Esophagus muscularis mucosa (tissue), 4 donors: Measurements from ENCODE around the gene HNRNPL. TPM values are rescaled to one million over a fixed set of nuclear protein-coding genes. Genes with fewer than 3 reads are reported as not detected.
"Not testable (repeated sequence)": the region's sequence is repeated elsewhere in the genome, so short reads cannot be mapped to it uniquely, and the experiment has no call there.

Source experiments
- DNase-seq: peaks from one replicate; pipeline ENCODE4 v3.0.0-alpha.2; 2017; ENCODE audit errors: extremely low spot score
- H3K27ac ChIP-seq, 4 donors: fragments of 200-600 bp; sonication (generic); replicated peaks in 1 of 4; 1 replicate in 3 of 4; 2 replicates in 1 of 4; pipeline ENCODE4 v1.5.1; 2016 to 2019; ENCODE audit warnings: mild to moderate bottlenecking in 1 of 4
- H3K27me3 ChIP-seq, 4 donors: fragments of 200-600 bp; sonication (generic); one replicate each; pipeline versions ENCODE4 v1.5.1 to v1.6.0; 2016 to 2019
- H3K36me3 ChIP-seq, 4 donors: fragments of 200-600 bp; sonication (generic); one replicate each; pipeline ENCODE4 v1.5.1; 2016 to 2019
- H3K4me1 ChIP-seq, 4 donors: fragments of 200-600 bp; sonication (generic); one replicate each; pipeline ENCODE4 v1.5.1; 2016 to 2019
- H3K4me3 ChIP-seq, 4 donors: fragments of 200-600 bp; sonication (generic); 1 replicate in 2 of 4; 2 replicates in 2 of 4; pipeline ENCODE4 v1.5.1; 2016 to 2019; ENCODE audit warnings: mild to moderate bottlenecking in 4 of 4, moderate library complexity in 1 of 4
- H3K9me3 ChIP-seq, 4 donors: fragments of 200-600 bp; sonication (generic); 1 replicate in 3 of 4; 2 replicates in 1 of 4; pipeline ENCODE4 v1.5.1; 2016 to 2019
- CTCF ChIP-seq, 3 experiments: fragments of 200-600 bp in 2 of 3; fragments of 450-650 bp in 1 of 3; sonication (generic) in 2 of 3; IDR thresholded peaks; one replicate each; pipeline ENCODE4 v1.5.1; 2017 to 2019; ENCODE audit warnings: antibody characterized with exemption in 3 of 3, mild to moderate bottlenecking in 2 of 3, moderate library complexity in 1 of 3
- EP300 ChIP-seq: sonication (generic); formaldehyde crosslinking; IDR thresholded peaks from one replicate; pipeline ENCODE4 v1.6.1; 2017; ENCODE audit warnings: antibody characterized with exemption
- POLR2A ChIP-seq: fragments of 450-650 bp; IDR thresholded peaks from one replicate; pipeline ENCODE4 v1.6.1; 2017; ENCODE audit warnings: antibody characterized with exemption, moderate library complexity, mild to moderate bottlenecking, low read depth
- POLR2AphosphoS5 ChIP-seq, 2 donors: sonication (generic); formaldehyde crosslinking; IDR thresholded peaks; one replicate each; pipeline ENCODE4 v1.6.1; 2017; ENCODE audit warnings: antibody characterized with exemption in 2 of 2
- WGBS: methylation state at CpG from one replicate; pipeline ENCODE4 v1.1.5; 2018; 5-methylcytosine and 5-hydroxymethylcytosine counted together
- intact Hi-C: fragments of 100-400 bp; cut with DNase I; formaldehyde crosslinking; loops from one replicate; pipeline ENCODE4 v1.15.1; 2023
- total RNA-seq, 4 donors: library from RNA; depleted of rRNA; stranded (reverse); fragments of >200 nt; gene quantifications; one replicate each; pipeline versions ENCODE4 v1.1.0 to v1.2.1, GENCODE V29; 2016

HNRNPL gene
- total RNA-seq, 4 donors from 2014 or later, result 126 to 202 (median 180) TPM

DNA sequence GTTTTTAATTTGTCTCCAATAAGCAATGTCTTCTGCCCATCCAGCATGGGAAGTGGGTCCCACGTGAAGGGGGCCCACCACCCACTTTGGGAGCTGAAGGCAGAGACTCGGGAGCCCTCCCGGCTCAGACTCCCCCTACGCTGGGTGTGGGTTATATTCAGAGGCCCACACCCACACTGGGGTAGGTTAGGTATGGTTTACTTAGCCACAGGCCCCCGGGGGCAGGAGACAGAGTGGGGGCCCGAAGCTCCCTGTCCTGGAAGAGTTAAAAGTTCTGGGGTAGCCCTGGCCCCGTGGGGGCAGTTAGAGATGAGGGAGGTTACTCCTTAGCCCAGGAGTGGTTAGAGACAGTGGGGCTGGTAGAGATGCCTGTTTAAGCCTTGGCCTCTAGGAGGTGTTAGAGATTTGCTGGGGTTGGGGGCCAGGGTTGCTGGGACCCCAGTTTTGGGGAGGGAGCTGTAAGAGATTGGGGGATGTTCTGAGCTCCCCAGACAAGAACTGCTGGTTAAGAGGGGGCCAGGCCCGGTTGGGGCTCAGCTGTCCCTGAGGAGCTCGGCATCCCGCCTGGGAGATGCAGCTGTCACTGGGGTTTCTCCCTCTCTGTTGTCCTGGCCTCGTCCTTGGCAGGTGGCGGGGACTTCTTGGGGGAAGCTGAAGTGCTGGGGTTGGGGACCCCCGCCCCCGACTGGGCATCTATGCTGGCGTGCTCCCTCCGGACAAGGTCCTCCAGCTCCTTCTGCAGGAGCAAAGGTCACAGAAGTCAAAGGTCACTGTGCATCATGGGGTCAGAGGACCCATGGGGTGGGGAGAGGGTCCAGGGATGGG lies 29.0 kb upstream of the HNRNPL start:
- no peak for TF ChIP-seq POLR2AphosphoS5 (IDR thresholded peaks at IDR 0.05)
- TF ChIP-seq CTCF (IDR thresholded peaks at IDR 0.05), result no peak
- TF ChIP-seq POLR2A, result no peak
- TF ChIP-seq EP300, result no peak
- Histone ChIP-seq H3K27ac (peak overlapping the region in 3 of 4 donors; percentile 21 to 62 (median 31)), H3K4me3 (no peak overlapping the region), H3K27me3 (no peaks in the 10 kb centered on the region), H3K4me1 (peaks cover 11 to 14% (median 12%) of the 10 kb centered on the region in 4 donors), H3K36me3 (peaks cover 13 to 55% (median 49%) of the 10 kb centered on the region in 4 donors), H3K9me3 (no peaks in the 10 kb centered on the region)
- intact Hi-C loops, result no loop called here
- no peak for DNase-seq
- 81% methylated on average over 16 of the region's 16 CpGs for WGBS

DNA sequence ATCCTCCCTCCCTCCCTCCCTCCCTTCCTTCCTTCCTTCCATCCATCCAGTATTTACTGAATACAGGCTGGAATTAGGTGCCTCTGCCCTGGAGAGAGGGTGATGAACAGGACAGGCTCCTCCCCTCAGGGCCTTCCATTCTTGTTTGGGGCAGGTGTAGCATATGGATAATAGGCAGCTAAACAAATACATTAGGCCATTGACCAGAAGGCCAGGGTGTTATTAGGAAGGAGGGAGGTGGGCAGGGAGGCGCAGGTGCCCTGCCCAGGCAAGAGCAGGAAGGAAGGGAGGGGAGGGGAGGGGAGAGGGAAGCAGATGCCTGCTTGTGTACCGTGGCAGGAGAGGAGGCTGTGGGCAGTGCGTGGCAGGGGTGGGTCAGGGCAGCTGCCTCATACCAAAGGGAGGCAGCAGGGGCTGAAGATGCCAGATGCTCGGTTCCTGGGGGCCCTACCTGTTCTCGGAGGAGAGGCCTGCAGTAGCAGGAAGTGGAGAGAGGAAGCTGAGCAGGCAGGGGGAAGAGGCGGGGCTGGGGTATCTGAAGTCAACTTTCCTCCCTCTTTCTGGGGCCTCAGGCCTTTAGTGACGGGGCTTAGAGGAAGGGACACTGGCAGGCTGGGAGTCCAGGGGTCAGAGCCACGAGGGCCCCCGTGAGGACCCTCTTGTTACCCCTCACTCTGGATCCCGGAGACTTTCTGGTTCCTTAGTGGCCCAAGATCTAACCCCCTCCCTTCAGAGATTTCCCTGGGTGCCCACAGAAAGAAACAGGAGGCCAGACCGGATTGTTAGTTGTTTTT lies 28.2 kb upstream of the HNRNPL start, which contains the start of gene RINL:
Gene RINL (minus strand): TSS at position 495 of the 794 bp plus-strand sequence. CDS start 1,533 bp downstream, outside the sequence.
- DNase-seq, result no peak
- WGBS, result 34% methylated on average over 8 of the region's 11 CpGs
- TF ChIP-seq CTCF (IDR thresholded peaks at IDR 0.05) (no peak), POLR2AphosphoS5 (IDR thresholded peaks at IDR 0.05) (no peak), EP300 (no peak)
- no peaks in the 10 kb centered on the region for H3K9me3 ChIP-seq
- no peaks in the 10 kb centered on the region for H3K27me3 ChIP-seq
- peak within 1 kb of the TSS in 1 of 4 donors; percentile 23 for H3K4me3 ChIP-seq
- intact Hi-C loops, result no loop called here
- H3K36me3 ChIP-seq, result peaks cover 13 to 47% (median 41%) of the 10 kb centered on the region in 4 donors
- peaks cover 11 to 14% (median 14%) of the 10 kb centered on the region in 4 donors for H3K4me1 ChIP-seq
- peak within 1 kb of the TSS in 3 of 4 donors; percentile 21 to 62 (median 31) for H3K27ac ChIP-seq

GRCh38 chr19:38875656-38876395 lies 26.0 kb upstream of the HNRNPL start:
- H3K9me3 ChIP-seq, result no peaks in the 10 kb centered on the region
- H3K27ac ChIP-seq, result no peak overlapping the region
- no peak for DNase-seq
- no peaks in the 10 kb centered on the region for H3K27me3 ChIP-seq
- H3K4me1 ChIP-seq, result peaks cover 11 to 14% (median 14%) of the 10 kb centered on the region in 4 donors
- intact Hi-C loops, result no loop called here
- 73% methylated on average over 6 of the region's 6 CpGs for WGBS
- peaks cover 0 to 25% (median 20%) of the 10 kb centered on the region in 4 donors for H3K36me3 ChIP-seq
- H3K4me3 ChIP-seq, result no peak overlapping the region
- TF ChIP-seq POLR2A, result no peak
- no peak for TF ChIP-seq EP300
- no peak for TF ChIP-seq POLR2AphosphoS5 (IDR thresholded peaks at IDR 0.05)
- TF ChIP-seq CTCF (IDR thresholded peaks at IDR 0.05), result no peak

DNA sequence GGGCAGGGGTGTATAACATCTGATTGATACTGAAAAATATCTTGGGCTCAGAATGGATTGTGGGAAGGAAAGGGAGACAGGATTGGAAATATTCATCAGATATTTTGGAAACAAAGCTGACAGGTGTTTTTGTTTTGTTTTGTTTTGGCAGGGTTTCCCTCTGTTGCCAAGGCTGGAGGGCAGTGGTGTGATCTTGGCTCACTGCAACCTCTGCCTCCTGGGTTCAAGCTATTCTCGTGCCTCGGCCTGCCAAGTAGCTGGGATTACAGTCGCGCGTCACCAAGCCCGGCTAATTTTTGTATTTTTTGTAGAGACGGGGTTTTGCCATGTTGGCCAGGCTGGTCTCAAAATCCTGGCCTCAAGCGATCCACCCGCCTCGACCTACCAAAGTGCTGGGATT lies 23.6 kb upstream of the HNRNPL start:
- H3K9me3 ChIP-seq, H3K27ac ChIP-seq, H3K27me3 ChIP-seq, H3K36me3 ChIP-seq, H3K4me3 ChIP-seq, intact Hi-C loops, DNase-seq: not testable (repeated sequence)
- WGBS, result 91% methylated on average over 10 of the region's 10 CpGs
- peaks cover 27 to 29% (median 29%) of the 10 kb centered on the region in 4 donors for H3K4me1 ChIP-seq
